Upper lobe of left lung (tissue), 4 donors: ENCODE measurements around the gene RSRC2.
"Not testable (repeated sequence)": the region's sequence is repeated elsewhere in the genome, so short reads cannot be mapped to it uniquely, and the experiment has no call there.

ENCODE experiments used
- POLR2AphosphoS5 ChIP-seq, 2 donors: sonication (generic); formaldehyde crosslinking; IDR thresholded peaks; one replicate each; pipeline ENCODE4 v1.5.1; 2017; ENCODE audit warnings: antibody characterized with exemption in 2 of 2
- TF ChIP-seq, protein P1 (sequence below), 6 experiments: fragments of 450-650 bp in 4 of 6; fragments of 200-600 bp in 2 of 6; sonication (generic) in 2 of 6; IDR thresholded peaks; one replicate each; pipeline ENCODE4 v1.5.1; 2016 to 2019; ENCODE audit warnings: antibody characterized with exemption in 6 of 6

DNA sequence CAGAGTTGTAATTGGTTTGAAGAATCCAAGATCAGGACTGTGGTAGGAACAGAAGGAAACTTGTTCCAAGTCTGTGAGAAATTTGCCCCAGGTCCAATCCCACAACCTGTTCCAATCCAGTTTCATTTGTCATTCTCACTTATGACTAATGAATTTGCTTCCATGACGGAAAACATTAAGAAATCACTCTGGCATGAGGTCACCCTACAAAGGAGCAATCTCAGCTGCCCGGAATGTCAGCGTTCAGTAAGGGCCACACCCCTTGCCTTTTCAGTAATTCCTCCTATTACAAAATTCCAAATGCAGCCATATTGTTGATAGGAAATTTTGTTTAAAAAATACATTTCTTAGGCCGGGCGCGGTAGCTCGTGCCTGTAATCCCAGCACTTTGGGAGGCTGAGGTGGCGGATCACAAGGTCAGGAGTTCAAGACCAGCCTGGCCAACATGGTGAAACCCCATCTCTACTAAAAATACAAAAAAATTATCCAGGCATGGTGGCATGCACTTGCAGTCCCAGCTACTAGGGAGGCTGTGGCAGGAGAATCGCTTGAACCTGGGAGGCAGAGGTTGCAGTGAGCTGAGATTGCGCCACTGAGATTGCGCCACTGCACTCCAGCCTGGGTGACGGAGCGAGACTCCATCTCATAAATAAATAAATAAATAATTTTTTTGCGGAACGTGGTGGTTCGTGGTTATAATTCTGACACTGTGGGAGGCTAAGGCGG lies 62.3 kb downstream of the RSRC2 start:
- TF ChIP-seq, protein P1, sequence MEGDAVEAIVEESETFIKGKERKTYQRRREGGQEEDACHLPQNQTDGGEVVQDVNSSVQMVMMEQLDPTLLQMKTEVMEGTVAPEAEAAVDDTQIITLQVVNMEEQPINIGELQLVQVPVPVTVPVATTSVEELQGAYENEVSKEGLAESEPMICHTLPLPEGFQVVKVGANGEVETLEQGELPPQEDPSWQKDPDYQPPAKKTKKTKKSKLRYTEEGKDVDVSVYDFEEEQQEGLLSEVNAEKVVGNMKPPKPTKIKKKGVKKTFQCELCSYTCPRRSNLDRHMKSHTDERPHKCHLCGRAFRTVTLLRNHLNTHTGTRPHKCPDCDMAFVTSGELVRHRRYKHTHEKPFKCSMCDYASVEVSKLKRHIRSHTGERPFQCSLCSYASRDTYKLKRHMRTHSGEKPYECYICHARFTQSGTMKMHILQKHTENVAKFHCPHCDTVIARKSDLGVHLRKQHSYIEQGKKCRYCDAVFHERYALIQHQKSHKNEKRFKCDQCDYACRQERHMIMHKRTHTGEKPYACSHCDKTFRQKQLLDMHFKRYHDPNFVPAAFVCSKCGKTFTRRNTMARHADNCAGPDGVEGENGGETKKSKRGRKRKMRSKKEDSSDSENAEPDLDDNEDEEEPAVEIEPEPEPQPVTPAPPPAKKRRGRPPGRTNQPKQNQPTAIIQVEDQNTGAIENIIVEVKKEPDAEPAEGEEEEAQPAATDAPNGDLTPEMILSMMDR (IDR thresholded peaks at IDR 0.05): not testable (repeated sequence)
- TF ChIP-seq POLR2AphosphoS5 (IDR thresholded peaks at IDR 0.05): peak; percentile 47 to 88
